Frontal cortex (tissue), 4 donors: ENCODE data around the gene C1GALT1. TPM values are rescaled to one million over a fixed set of nuclear protein-coding genes. Genes with fewer than 3 reads are reported as not detected.

ENCODE experiments used
- DNase-seq, 2 donors: peaks; one replicate each; pipeline ENCODE4 v3.0.0; 2012; ENCODE audit warnings: low spot score in 2 of 2
- FAIRE-seq: peaks from 2 replicates; lab custom pipeline; 2012; peaks lifted over from hg19 to GRCh38; lab: Jason Lieb, UNC
- total RNA-seq: library from RNA; depleted of rRNA; stranded (reverse); fragments of >200 nt; gene quantifications from one replicate; pipeline ENCODE4 v1.2.3, GENCODE V29; 2014
- donor health status: control.
- donor health status: control.
- donor health status: control.

The C1GALT1 gene
- total RNA-seq, 1 donor from 2014 or later = 33.4 TPM

- DNase-seq (no peak), FAIRE-seq (no peak)
Measured at GRCh38 chr7:7165372-7165771, 17.0 kb upstream of the C1GALT1 start.

GRCh38 chr7:7166318-7166717, 16.0 kb upstream of the C1GALT1 start:
- DNase-seq = no peak
- FAIRE-seq = no peak

- DNase-seq (no peak), FAIRE-seq (no peak)
Measured at GRCh38 chr7:7169296-7169695, 13.0 kb upstream of the C1GALT1 start.

GRCh38 chr7:7173956-7174632, 8.2 kb upstream of the C1GALT1 start:
- FAIRE-seq = no peak
- no peak for DNase-seq

GRCh38 chr7:7175075-7175695, 7.2 kb upstream of the C1GALT1 start:
- FAIRE-seq (no peak), DNase-seq (no peak)

- DNase-seq = no peak
Measured at GRCh38 chr7:7176406-7177043, 5.8 kb upstream of the C1GALT1 start.

GRCh38 chr7:7177044-7177517, 5.3 kb upstream of the C1GALT1 start:
- no peak for DNase-seq
- FAIRE-seq = no peak

More at GRCh38 chr7:7176406-7177043, 5.8 kb upstream of the C1GALT1 start:
- no peak for FAIRE-seq

GRCh38 chr7:7178081-7178480, 4.3 kb upstream of the C1GALT1 start:
- FAIRE-seq = no peak
- DNase-seq = no peak

GRCh38 chr7:7178906-7179305, 3.4 kb upstream of the C1GALT1 start:
- FAIRE-seq (no peak), DNase-seq (no peak)

- DNase-seq (no peak), FAIRE-seq (no peak)
Measured at GRCh38 chr7:7180725-7181449, 1.5 kb upstream of the C1GALT1 start.

- peak; percentile 8 to 33 for DNase-seq
Measured at GRCh38 chr7:7181519-7182155, 707 bp upstream of the C1GALT1 start.

GRCh38 chr7:7183061-7183837, 905 bp downstream of the C1GALT1 start:
- DNase-seq (peak in 1 of 2 donors; percentile 41), FAIRE-seq (no peak)

More at GRCh38 chr7:7181519-7182155, 707 bp upstream of the C1GALT1 start:
- FAIRE-seq = no peak

- DNase-seq = no peak
- FAIRE-seq = no peak
Measured at GRCh38 chr7:7183838-7184463, 1.6 kb downstream of the C1GALT1 start.

- DNase-seq (no peak), FAIRE-seq (no peak)
Measured at GRCh38 chr7:7185371-7185989, 3.1 kb downstream of the C1GALT1 start.

- no peak for FAIRE-seq
- no peak for DNase-seq
Measured at GRCh38 chr7:7188091-7188490, 5.7 kb downstream of the C1GALT1 start.

GRCh38 chr7:7188742-7189141, 6.4 kb downstream of the C1GALT1 start:
- no peak for DNase-seq
- FAIRE-seq = no peak

- DNase-seq = no peak
- no peak for FAIRE-seq
Measured at GRCh38 chr7:7190142-7190541, 7.8 kb downstream of the C1GALT1 start.

GRCh38 chr7:7191137-7191536, 8.8 kb downstream of the C1GALT1 start:
- no peak for FAIRE-seq
- no peak for DNase-seq
